LNCaP clone FGC (cell line): Measurements from ENCODE around the gene PIKFYVE.

Source experiments
- DNase-seq: peaks from one replicate; pipeline ENCODE4 v3.0.0-alpha.2; 2011; ENCODE audit warnings: low read depth
- H3K4me3 ChIP-seq: 2 replicates; pipeline ENCODE4 v1.5.1; 2011; ENCODE audit warnings: mild to moderate bottlenecking, low read depth, low read length, control low read depth
- CTCF ChIP-seq: IDR thresholded peaks from 2 replicates; pipeline ENCODE4 v1.5.1; 2012; ENCODE audit warnings: mild to moderate bottlenecking; ENCODE audit not compliant: control insufficient read depth, insufficient read depth; ENCODE audit errors: extremely low read depth

PIKFYVE gene

GRCh38 chr2:208399201-208399600, 133.1 kb downstream of the PIKFYVE start:
- DNase-seq, result peak; percentile 23
- no peak for TF ChIP-seq CTCF
- no peak overlapping the region for H3K4me3 ChIP-seq

DNA sequence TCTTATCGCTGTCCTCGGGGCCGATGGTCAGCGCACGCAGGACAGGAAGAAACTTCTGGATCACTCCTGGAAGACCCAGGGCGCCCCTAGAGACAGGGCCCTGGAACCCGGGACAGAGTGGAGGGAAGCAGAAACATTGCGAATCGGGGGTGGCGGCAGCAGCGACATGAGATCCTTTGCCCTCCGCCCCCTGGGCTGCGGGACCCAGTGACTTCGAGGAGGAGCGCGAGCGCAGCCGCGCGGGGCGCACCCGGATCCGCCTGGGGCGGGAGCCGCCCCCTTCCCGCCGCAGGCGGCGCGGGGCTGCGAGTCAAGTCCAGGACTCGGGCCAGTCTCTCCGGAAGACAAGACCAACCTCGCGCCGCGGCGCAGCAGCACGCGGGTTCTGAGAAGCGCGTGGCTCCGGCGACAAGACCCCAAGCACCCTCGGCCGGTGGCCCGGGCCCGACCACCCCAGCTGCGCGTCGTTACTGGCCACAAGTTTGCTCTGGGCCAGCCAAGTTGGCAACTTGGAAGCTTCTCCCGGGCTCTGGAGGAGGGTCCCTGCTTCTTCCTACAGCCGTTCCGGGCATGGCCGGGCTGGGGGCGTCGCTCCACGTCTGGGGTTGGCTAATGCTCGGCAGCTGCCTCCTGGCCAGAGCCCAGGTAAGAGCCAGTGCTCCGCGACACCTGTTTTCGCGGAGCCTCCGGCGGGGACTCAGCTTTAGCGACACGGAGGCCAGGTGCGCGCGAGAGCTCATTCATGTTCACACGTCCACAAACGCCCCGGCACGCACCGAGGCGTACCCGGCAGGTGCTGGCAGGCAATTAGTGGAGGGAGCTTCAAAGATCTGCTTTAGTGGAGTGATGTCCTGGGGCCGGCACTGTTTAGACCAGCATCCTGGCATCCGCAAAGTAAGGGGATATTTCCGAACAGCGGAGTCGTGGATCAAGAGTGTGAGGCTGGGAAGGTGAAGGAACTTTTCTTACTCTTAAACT, 140.7 kb downstream of the PIKFYVE start, which contains the start of gene PTH2R:
TSS of gene PTH2R (plus strand) at position 319 of the 978 bp plus-strand sequence. CDS start at position 571, 252 bp downstream.
- DNase-seq, result no peak
- peak within 1 kb of the TSS; percentile 36 for H3K4me3 ChIP-seq

DNA sequence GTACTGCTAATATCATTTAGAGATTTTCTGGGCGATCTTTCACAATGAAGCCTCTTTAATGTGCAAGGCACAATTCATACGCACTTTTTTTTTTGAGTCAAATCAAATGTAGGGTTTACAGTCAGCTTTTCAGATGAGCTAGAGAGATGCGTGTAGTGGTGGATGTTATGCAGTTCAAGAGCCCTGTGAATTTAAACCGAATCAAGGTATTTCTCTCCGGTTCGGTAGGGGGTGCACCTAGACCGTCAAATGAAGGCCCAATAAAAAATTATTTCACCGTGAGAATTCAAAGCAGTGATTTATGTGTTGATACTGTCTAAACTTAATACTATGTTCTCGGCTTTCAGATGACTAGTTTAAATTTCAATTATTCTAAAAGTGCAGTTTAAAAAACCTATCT, 141.6 kb downstream of the PIKFYVE start:
- H3K4me3 ChIP-seq, result no peak overlapping the region
- peak; percentile 62 for TF ChIP-seq CTCF

More for the DNA sequence above, 140.7 kb downstream of the PIKFYVE start, which contains the start of gene PTH2R:
- TF ChIP-seq CTCF, result no peak

More for the DNA sequence above, 141.6 kb downstream of the PIKFYVE start:
- peak; percentile 21 for DNase-seq
